ENCODE results near the gene RASSF7.

- TF ChIP-seq EZH2 (IDR thresholded peaks at IDR 0.05; ENCODE audit: low read depth) (no peak), CTCF (conservative IDR thresholded peaks at IDR 0.05) (no peak; the same call in 1 of the 2 replicates)
Observed at GRCh38 chr11:597166-597725, 36.5 kb downstream of the RASSF7 start.
